ENCODE data around the gene CRACR2A. TPM values are rescaled to one million over a fixed set of nuclear protein-coding genes. Genes with fewer than 3 reads are reported as not detected.

Gene CRACR2A
- total RNA-seq, 2 experiments from 2014 or later, result 28.2 to 31.1 TPM

DNA sequence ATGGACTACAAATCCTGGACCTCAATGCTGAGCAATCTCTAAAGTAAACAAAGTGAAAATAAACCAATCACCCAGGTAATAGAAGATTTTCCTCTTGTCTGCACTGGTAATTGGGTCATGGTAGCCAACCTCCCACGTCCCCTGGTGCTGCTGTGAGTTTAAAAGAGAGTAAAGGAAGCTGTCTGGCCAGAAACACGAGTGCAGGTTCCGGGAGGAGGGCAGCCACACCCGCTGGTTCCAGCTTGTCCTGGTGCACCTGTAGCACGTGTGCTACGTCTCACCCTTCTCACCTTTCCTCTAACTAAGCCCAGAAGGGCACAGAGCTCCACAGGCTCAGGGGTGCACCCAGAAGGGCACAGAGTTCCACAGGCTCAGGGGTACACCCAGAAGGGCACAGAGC lies 5.4 kb downstream of the CRACR2A start:
- no peak for TF ChIP-seq EZH2phosphoT487 (IDR thresholded peaks at IDR 0.05; ENCODE audit: borderline replicate concordance, low read depth, low read length)
- TF ChIP-seq, protein P1, sequence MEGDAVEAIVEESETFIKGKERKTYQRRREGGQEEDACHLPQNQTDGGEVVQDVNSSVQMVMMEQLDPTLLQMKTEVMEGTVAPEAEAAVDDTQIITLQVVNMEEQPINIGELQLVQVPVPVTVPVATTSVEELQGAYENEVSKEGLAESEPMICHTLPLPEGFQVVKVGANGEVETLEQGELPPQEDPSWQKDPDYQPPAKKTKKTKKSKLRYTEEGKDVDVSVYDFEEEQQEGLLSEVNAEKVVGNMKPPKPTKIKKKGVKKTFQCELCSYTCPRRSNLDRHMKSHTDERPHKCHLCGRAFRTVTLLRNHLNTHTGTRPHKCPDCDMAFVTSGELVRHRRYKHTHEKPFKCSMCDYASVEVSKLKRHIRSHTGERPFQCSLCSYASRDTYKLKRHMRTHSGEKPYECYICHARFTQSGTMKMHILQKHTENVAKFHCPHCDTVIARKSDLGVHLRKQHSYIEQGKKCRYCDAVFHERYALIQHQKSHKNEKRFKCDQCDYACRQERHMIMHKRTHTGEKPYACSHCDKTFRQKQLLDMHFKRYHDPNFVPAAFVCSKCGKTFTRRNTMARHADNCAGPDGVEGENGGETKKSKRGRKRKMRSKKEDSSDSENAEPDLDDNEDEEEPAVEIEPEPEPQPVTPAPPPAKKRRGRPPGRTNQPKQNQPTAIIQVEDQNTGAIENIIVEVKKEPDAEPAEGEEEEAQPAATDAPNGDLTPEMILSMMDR (conservative IDR thresholded peaks at IDR 0.05; ENCODE audit: low read length), result no peak
- POLR2A ChIA-PET, result no interaction called here
- H3K4me2 ChIP-seq (ENCODE audit: low read length), result no peak overlapping the region
- H3K9me2 ChIP-seq (ENCODE audit: insufficient read depth, low read length), result no peaks in the 10 kb centered on the region
- H3K27ac ChIP-seq (ENCODE audit: low read depth, low read length, poor library complexity, severe bottlenecking), result no peak overlapping the region
- no TSS peak for BruUV-seq (replicated peaks)
- no peaks in the 10 kb centered on the region for H4K20me1 ChIP-seq (ENCODE audit: insufficient read depth, low read length)
- H3K4me1 ChIP-seq (ENCODE audit: insufficient read depth, low read length, poor library complexity, severe bottlenecking), result peaks cover 15% of the 10 kb centered on the region
- peaks cover 19% of the 10 kb centered on the region for H3K79me2 ChIP-seq (ENCODE audit: insufficient read depth, low read depth, low read length)
- H2AFZ ChIP-seq (ENCODE audit: low read length), result no peak overlapping the region
- intact Hi-C loops (cut with micrococcal nuclease; ENCODE audit: unreplicated experiment), result no loop called here
- no peaks in the 10 kb centered on the region for H3K9me3 ChIP-seq (ENCODE audit: low read length)
- CTCF ChIA-PET (ENCODE audit: unreplicated experiment), result no interaction called here
- peaks cover 46% of the 10 kb centered on the region for H3K36me3 ChIP-seq (ENCODE audit: insufficient read depth, low read length)
- no peak overlapping the region for H3K4me3 ChIP-seq (ENCODE audit: low read depth, low read length, poor library complexity, severe bottlenecking)
- no peak for DNase-seq (ENCODE audit: low spot score)

DNA sequence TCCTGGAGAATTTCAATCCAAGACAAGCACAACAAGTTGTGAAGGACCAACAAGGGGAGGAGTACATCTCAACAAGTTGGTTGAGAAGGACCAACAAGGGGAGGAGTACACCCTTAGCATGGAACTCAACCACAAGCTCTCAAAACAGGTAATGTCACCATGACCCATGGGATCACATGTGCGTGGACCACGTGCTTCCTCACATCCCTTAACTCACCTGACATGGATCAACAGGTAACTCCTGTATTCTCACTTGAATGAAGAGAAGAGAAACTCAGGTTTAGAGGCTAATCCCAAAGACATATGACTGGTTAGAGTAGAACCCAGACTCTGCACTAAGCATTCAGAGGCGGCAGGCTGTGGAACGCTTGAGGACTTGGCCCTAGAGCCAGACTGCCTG lies 6.2 kb downstream of the CRACR2A start:
- H3K9me2 ChIP-seq (ENCODE audit: insufficient read depth, low read length), result no peaks in the 10 kb centered on the region
- H4K20me1 ChIP-seq (ENCODE audit: insufficient read depth, low read length), result no peaks in the 10 kb centered on the region
- ChIA-PET CTCF (ENCODE audit: unreplicated experiment) (no interaction called here), POLR2A (no interaction called here)
- H3K79me2 ChIP-seq (ENCODE audit: insufficient read depth, low read depth, low read length), result peaks cover 16% of the 10 kb centered on the region
- H3K4me1 ChIP-seq (ENCODE audit: insufficient read depth, low read length, poor library complexity, severe bottlenecking), result peaks cover 13% of the 10 kb centered on the region
- H2AFZ ChIP-seq (ENCODE audit: low read length), result no peak overlapping the region
- peaks cover 54% of the 10 kb centered on the region for H3K36me3 ChIP-seq (ENCODE audit: insufficient read depth, low read length)
- TF ChIP-seq, protein P1 (conservative IDR thresholded peaks at IDR 0.05; ENCODE audit: low read length), result no peak
- no peak for TF ChIP-seq EZH2phosphoT487 (IDR thresholded peaks at IDR 0.05; ENCODE audit: borderline replicate concordance, low read depth, low read length)
- no peak overlapping the region for H3K4me2 ChIP-seq (ENCODE audit: low read length)
- H3K4me3 ChIP-seq (ENCODE audit: low read depth, low read length, poor library complexity, severe bottlenecking), result no peak overlapping the region
- H3K27ac ChIP-seq (ENCODE audit: low read depth, low read length, poor library complexity, severe bottlenecking), result no peak overlapping the region
- BruUV-seq (replicated peaks), result no TSS peak
- no peak for DNase-seq (ENCODE audit: low spot score)
- intact Hi-C loops (cut with micrococcal nuclease; ENCODE audit: unreplicated experiment), result no loop called here
- no peaks in the 10 kb centered on the region for H3K9me3 ChIP-seq (ENCODE audit: low read length)

GRCh38 chr12:3745152-3745551 lies 7.8 kb downstream of the CRACR2A start:
- CTCF ChIA-PET (ENCODE audit: unreplicated experiment), result no interaction called here
- Histone ChIP-seq H3K79me2 (ENCODE audit: insufficient read depth, low read depth, low read length) (peaks cover 6% of the 10 kb centered on the region), H2AFZ (ENCODE audit: low read length) (no peak overlapping the region), H3K4me3 (ENCODE audit: low read depth, low read length, poor library complexity, severe bottlenecking) (no peak overlapping the region), H3K4me1 (ENCODE audit: insufficient read depth, low read length, poor library complexity, severe bottlenecking) (no peaks in the 10 kb centered on the region), H3K9me3 (ENCODE audit: low read length) (no peaks in the 10 kb centered on the region), H4K20me1 (ENCODE audit: insufficient read depth, low read length) (no peaks in the 10 kb centered on the region; the same call in 1 of the 2 replicates), H3K4me2 (ENCODE audit: low read length) (no peak overlapping the region), H3K27ac (ENCODE audit: low read depth, low read length, poor library complexity, severe bottlenecking) (no peak overlapping the region), H3K36me3 (ENCODE audit: insufficient read depth, low read length) (peaks cover 70% of the 10 kb centered on the region), H3K9me2 (ENCODE audit: insufficient read depth, low read length) (no peaks in the 10 kb centered on the region)
- POLR2A ChIA-PET, result no interaction called here
- intact Hi-C loops (cut with micrococcal nuclease; ENCODE audit: unreplicated experiment), result no loop called here
- TF ChIP-seq EZH2phosphoT487 (IDR thresholded peaks at IDR 0.05; ENCODE audit: borderline replicate concordance, low read depth, low read length), result no peak
- TF ChIP-seq, protein P1 (conservative IDR thresholded peaks at IDR 0.05; ENCODE audit: low read length), result no peak
- no peak for DNase-seq (ENCODE audit: low spot score)
- no TSS peak for BruUV-seq (replicated peaks)
